HepG2 (cell line): ENCODE measurements around the gene PRDX2. TPM values are rescaled to one million over a fixed set of nuclear protein-coding genes. Genes with fewer than 3 reads are reported as not detected.

ENCODE experiments used
- FLYWCH1 ChIP-seq: sonication (generic); formaldehyde crosslinking; IDR thresholded peaks from 2 replicates; pipeline ENCODE4 v1.8.1; 2023; ENCODE audit warnings: mild to moderate bottlenecking, missing genetic modification reagents
- FOXA1 ChIP-seq, 2 experiments: fragments of 450-650 bp in 1 of 2; sonication (generic) in 1 of 2; formaldehyde crosslinking in 1 of 2; IDR thresholded peaks; 2 replicates each; pipeline versions ENCODE4 v1.4.0 to v1.6.1; 2016 to 2020; ENCODE audit warnings: missing genetic modification reagents in 1 of 2
- HDAC1 ChIP-seq: sonication (generic); formaldehyde crosslinking; IDR thresholded peaks from 2 replicates; pipeline ENCODE4 v1.5.1; 2020; ENCODE audit warnings: mild to moderate bottlenecking, missing genetic modification reagents
- HNRNPL ChIP-seq: fragments of 200-400 bp; formaldehyde crosslinking; IDR thresholded peaks from 2 replicates; pipeline ENCODE4 v1.6.1; 2017; ENCODE audit warnings: mild to moderate bottlenecking, low read depth, low read length
- MATR3 ChIP-seq: sonication (generic); formaldehyde crosslinking; IDR thresholded peaks from 2 replicates; pipeline ENCODE4 v1.4.0; 2020; ENCODE audit warnings: missing genetic modification reagents
- NFE2 ChIP-seq: sonication (generic); formaldehyde crosslinking; IDR thresholded peaks from 2 replicates; pipeline ENCODE4 v1.4.0; 2020; ENCODE audit warnings: missing genetic modification reagents
- NR2F2 ChIP-seq: IDR thresholded peaks from 2 replicates; pipeline ENCODE4 v1.6.1; 2012; ENCODE audit warnings: low read depth, inconsistent platforms, borderline replicate concordance
- PHF8 ChIP-seq: sonication (generic); formaldehyde crosslinking; IDR thresholded peaks from 2 replicates; pipeline ENCODE4 v1.5.0; 2020; ENCODE audit warnings: missing genetic modification reagents
- POLR2AphosphoS5 ChIP-seq: IDR thresholded peaks from 2 replicates; pipeline ENCODE4 v1.6.1; 2012; ENCODE audit warnings: low read depth, low read length
- REXO4 ChIP-seq: sonication (generic); formaldehyde crosslinking; IDR thresholded peaks from 2 replicates; pipeline ENCODE4 v1.8.0; 2022; ENCODE audit warnings: missing genetic modification reagents, mild to moderate bottlenecking, borderline replicate concordance
- SAFB2 ChIP-seq: sonication (generic); formaldehyde crosslinking; IDR thresholded peaks from 2 replicates; pipeline ENCODE4 v1.5.1; 2020; ENCODE audit warnings: missing genetic modification reagents, low read depth, mild to moderate bottlenecking, borderline replicate concordance
- SP4 ChIP-seq: sonication (generic); formaldehyde crosslinking; IDR thresholded peaks from 2 replicates; pipeline ENCODE4 v1.8.1; 2023; ENCODE audit warnings: mild to moderate bottlenecking, missing genetic modification reagents
- SRSF1 ChIP-seq: fragments of 200-400 bp; formaldehyde crosslinking; optimal IDR thresholded peaks from 2 replicates; pipeline ENCODE3; 2017; ENCODE audit warnings: mild to moderate bottlenecking, low read depth, low read length, moderate library complexity
- ZFX ChIP-seq: sonication (generic); formaldehyde crosslinking; IDR thresholded peaks from 2 replicates; pipeline ENCODE4 v1.4.0; 2020; ENCODE audit warnings: mild to moderate bottlenecking, low read depth, missing genetic modification reagents, moderate library complexity
- ZNF281 ChIP-seq: sonication (generic); formaldehyde crosslinking; IDR thresholded peaks from 2 replicates; pipeline ENCODE4 v1.4.0; 2020; ENCODE audit warnings: missing genetic modification reagents, borderline replicate concordance
- ZNF329 ChIP-seq: sonication (generic); formaldehyde crosslinking; IDR thresholded peaks from 2 replicates; pipeline ENCODE4 v1.9.0; 2021; ENCODE audit warnings: low read depth, mild to moderate bottlenecking, missing genetic modification reagents
- ZNF382 ChIP-seq: sonication (generic); formaldehyde crosslinking; IDR thresholded peaks from 2 replicates; pipeline ENCODE4 v1.5.0; 2020; ENCODE audit warnings: missing genetic modification reagents, mild to moderate bottlenecking, borderline replicate concordance
- ZNF468 ChIP-seq: sonication (generic); formaldehyde crosslinking; IDR thresholded peaks from 2 replicates; pipeline ENCODE4 v1.8.0; 2022; ENCODE audit warnings: mild to moderate bottlenecking, moderate library complexity, missing genetic modification reagents
- ZNF562 ChIP-seq: sonication (generic); formaldehyde crosslinking; IDR thresholded peaks from 2 replicates; pipeline ENCODE4 v1.8.0; 2022; ENCODE audit warnings: missing genetic modification reagents, borderline replicate concordance
- ZNF713 ChIP-seq: sonication (generic); formaldehyde crosslinking; IDR thresholded peaks from 2 replicates; pipeline ENCODE4 v1.4.0; 2020; ENCODE audit warnings: mild to moderate bottlenecking, missing genetic modification reagents
- ZNF746 ChIP-seq: sonication (generic); formaldehyde crosslinking; IDR thresholded peaks from 2 replicates; pipeline ENCODE4 v1.8.0; 2022; ENCODE audit warnings: mild to moderate bottlenecking, missing genetic modification reagents
- ZSCAN25 ChIP-seq: sonication (generic); formaldehyde crosslinking; IDR thresholded peaks from 2 replicates; pipeline ENCODE4 v1.8.0; 2022; ENCODE audit warnings: mild to moderate bottlenecking, missing genetic modification reagents
- polyA plus RNA-seq, 8 experiments: library from polyadenylated mRNA; depleted of rRNA in 3 of 8; stranded (reverse) in 7 of 8; unstranded in 1 of 8; fragments of >200 nt; fragmentation: Illumina TruSeq in 4 of 8; extraction: Trizol in 4 of 8; gene quantifications; 2 replicates each; pipeline versions ENCODE4 v1.2.1 to v1.2.3, GENCODE V29; 2011 to 2016; ENCODE audit warnings: low read depth in 4 of 8, missing spikeins in 1 of 8, mixed read lengths in 1 of 8; ENCODE audit not compliant: insufficient read depth in 1 of 8
- total RNA-seq, 5 experiments: library from RNA; depleted of rRNA; stranded (reverse); fragments of >200 nt; fragmentation: Illumina TruSeq; extraction: Trizol; gene quantifications; 2 replicates each; pipeline ENCODE4 v1.2.3, GENCODE V29; 2016; ENCODE audit warnings: low read depth in 1 of 5
- TF ChIP-seq, protein P1 (sequence below): IDR thresholded peaks from 2 replicates; pipeline ENCODE4 v1.6.1; 2016; ENCODE audit warnings: missing genetic modification reagents, missing compliant biosample characterization
- TF ChIP-seq, protein P2 (sequence below): sonication (generic); formaldehyde crosslinking; IDR thresholded peaks from 2 replicates; pipeline ENCODE4 v1.4.0; 2020; ENCODE audit warnings: mild to moderate bottlenecking, missing genetic modification reagents
- TF ChIP-seq, protein P3 (sequence below): sonication (generic); formaldehyde crosslinking; IDR thresholded peaks from 2 replicates; pipeline ENCODE4 v1.9.0; 2021; ENCODE audit warnings: missing genetic modification reagents, mild to moderate bottlenecking, borderline replicate concordance

Gene PRDX2
- total and polyA plus RNA-seq, 2 of the 13 experiments (the other 11 are each of a cell fraction or from before 2014, with no cell fraction given), result 218 to 381 TPM

GRCh38 chr19:12828494-12828893, 26.9 kb upstream of the PRDX2 start (continued):
- TF ChIP-seq ZNF281 (CRISPR knock-in tag) (no peak), ZNF382 (CRISPR knock-in tag) (no peak), FOXA1 (IDR thresholded peaks at IDR 0.05) (no peak), FOXA1 (CRISPR knock-in tag; IDR thresholded peaks at IDR 0.05) (no peak), POLR2AphosphoS5 (0 out of 2 replicates have a peak, but pooled peaks have one; percentile 24), ZSCAN25 (CRISPR knock-in tag) (no peak), ZNF713 (CRISPR knock-in tag) (no peak), NR2F2 (no peak), HDAC1 (CRISPR knock-in tag) (peak; percentile 54), REXO4 (CRISPR knock-in tag) (no peak), ZFX (peak; percentile 66; the same call in 1 of the 2 replicates), HNRNPL (peak; percentile 73; the same call in 1 of the 2 replicates), SRSF1 (no peak), PHF8 (no peak), FLYWCH1 (CRISPR knock-in tag) (no peak), SP4 (CRISPR knock-in tag) (0 out of 2 replicates have a peak, but pooled peaks have one; percentile 41), MATR3 (CRISPR knock-in tag) (no peak), SAFB2 (CRISPR knock-in tag) (no peak), ZNF329 (CRISPR knock-in tag) (no peak), ZNF468 (CRISPR knock-in tag) (no peak), NFE2 (CRISPR knock-in tag) (no peak), ZNF562 (CRISPR knock-in tag) (no peak), ZNF746 (CRISPR knock-in tag) (no peak)
- TF ChIP-seq, protein P1, sequence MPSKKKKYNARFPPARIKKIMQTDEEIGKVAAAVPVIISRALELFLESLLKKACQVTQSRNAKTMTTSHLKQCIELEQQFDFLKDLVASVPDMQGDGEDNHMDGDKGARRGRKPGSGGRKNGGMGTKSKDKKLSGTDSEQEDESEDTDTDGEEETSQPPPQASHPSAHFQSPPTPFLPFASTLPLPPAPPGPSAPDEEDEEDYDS (CRISPR knock-in tag), result peak; percentile 39; the same call in 1 of the 2 replicates
- TF ChIP-seq, protein P2, sequence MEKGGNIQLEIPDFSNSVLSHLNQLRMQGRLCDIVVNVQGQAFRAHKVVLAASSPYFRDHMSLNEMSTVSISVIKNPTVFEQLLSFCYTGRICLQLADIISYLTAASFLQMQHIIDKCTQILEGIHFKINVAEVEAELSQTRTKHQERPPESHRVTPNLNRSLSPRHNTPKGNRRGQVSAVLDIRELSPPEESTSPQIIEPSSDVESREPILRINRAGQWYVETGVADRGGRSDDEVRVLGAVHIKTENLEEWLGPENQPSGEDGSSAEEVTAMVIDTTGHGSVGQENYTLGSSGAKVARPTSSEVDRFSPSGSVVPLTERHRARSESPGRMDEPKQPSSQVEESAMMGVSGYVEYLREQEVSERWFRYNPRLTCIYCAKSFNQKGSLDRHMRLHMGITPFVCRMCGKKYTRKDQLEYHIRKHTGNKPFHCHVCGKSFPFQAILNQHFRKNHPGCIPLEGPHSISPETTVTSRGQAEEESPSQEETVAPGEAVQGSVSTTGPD, result no peak
- TF ChIP-seq, protein P3, sequence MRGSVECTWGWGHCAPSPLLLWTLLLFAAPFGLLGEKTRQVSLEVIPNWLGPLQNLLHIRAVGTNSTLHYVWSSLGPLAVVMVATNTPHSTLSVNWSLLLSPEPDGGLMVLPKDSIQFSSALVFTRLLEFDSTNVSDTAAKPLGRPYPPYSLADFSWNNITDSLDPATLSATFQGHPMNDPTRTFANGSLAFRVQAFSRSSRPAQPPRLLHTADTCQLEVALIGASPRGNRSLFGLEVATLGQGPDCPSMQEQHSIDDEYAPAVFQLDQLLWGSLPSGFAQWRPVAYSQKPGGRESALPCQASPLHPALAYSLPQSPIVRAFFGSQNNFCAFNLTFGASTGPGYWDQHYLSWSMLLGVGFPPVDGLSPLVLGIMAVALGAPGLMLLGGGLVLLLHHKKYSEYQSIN, result no peak
